ENCODE results near the gene MAD1L1. TPM values are rescaled to one million over a fixed set of nuclear protein-coding genes. Genes with fewer than 3 reads are reported as not detected.

Gene MAD1L1
- total and polyA plus RNA-seq, 5 donors from 2014 or later, result 225 to 380 (median 300) TPM

DNA sequence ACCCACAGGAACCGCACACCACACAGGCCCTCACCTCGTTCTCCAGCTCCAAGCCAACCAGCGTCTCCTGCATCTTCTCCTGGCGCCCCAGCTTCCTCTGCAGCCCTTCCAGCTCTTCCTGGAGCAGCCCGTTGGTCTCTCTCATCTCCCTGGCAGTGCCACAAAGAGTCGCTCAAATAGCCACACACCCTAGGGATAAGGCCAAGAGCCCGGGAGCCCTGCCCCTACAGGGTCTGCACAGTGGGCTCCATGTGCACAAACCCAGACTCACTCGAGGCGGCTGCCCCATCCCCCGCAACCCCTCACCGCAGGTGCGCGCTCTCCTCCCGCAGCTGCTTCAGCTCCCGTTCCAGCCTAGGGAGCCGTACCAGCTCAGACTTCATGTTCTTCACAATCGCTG, 16.9 kb downstream of the MAD1L1 start:
- H3K27ac Mint-ChIP-seq, result peak overlapping the region in 1 of 3 donors; percentile 15
- Histone ChIP-seq H3K27me3 (ENCODE audit: control insufficient read depth, insufficient read depth, low read length) (no peaks in the 10 kb centered on the region), H3K27ac (ENCODE audit: insufficient read depth, low read length, poor library complexity, severe bottlenecking) (no peak overlapping the region), H3K9me3 (ENCODE audit: control insufficient read depth in 2 of 2, low read length in 2 of 2) (no peaks in the 10 kb centered on the region), H3K4me3 (ENCODE audit: low read depth, low read length) (no peak overlapping the region), H3K4me1 (ENCODE audit: control insufficient read depth, insufficient read depth, low read length, poor library complexity, severe bottlenecking) (peaks cover 7% of the 10 kb centered on the region), H3K36me3 (ENCODE audit: control insufficient read depth, insufficient read depth, low read length) (peaks cover 50% of the 10 kb centered on the region)
- H3K9me3 Mint-ChIP-seq, result peaks cover 0 to 1% (median 0%) of the 10 kb centered on the region in 7 donors
- peaks cover 0 to 13% (median 5%) of the 10 kb centered on the region in 4 donors for H3K4me1 Mint-ChIP-seq
- H3K36me3 Mint-ChIP-seq, result peaks cover 28% of the 10 kb centered on the region
- ATAC-seq (ENCODE audit: low read depth in 2 of 2), result no peak
- no peaks in the 10 kb centered on the region for H3K27me3 Mint-ChIP-seq
- peak overlapping the region in 1 of 4 donors; percentile 8 for H3K4me3 Mint-ChIP-seq
- no peak for DNase-seq

DNA sequence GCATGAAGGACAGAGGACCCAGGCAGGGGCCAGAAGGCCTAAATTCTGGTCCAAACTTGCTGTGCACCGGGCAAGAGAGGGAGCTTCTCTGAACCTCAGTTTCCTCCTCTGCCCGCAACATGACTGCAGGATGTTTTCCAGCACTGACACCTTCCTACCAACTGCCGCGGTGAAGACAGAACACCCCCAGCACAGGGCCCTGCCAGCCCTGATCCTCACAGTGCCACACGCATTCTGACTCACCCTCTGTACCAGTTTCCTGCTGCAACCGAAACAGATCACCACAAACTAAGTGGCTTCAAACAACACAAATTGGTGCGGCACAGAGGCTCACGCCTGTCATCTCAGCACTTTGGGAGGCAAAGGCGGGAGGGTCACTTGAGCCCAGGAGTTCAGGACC, 18.1 kb downstream of the MAD1L1 start:
- peak overlapping the region in 1 of 3 donors; percentile 71 for H3K27ac Mint-ChIP-seq
- Histone ChIP-seq H3K4me1 (ENCODE audit: control insufficient read depth, insufficient read depth, low read length, poor library complexity, severe bottlenecking) (peaks cover 7% of the 10 kb centered on the region), H3K36me3 (ENCODE audit: control insufficient read depth, insufficient read depth, low read length) (peaks cover 50% of the 10 kb centered on the region), H3K27me3 (ENCODE audit: control insufficient read depth, insufficient read depth, low read length) (no peaks in the 10 kb centered on the region), H3K9me3 (ENCODE audit: control insufficient read depth in 2 of 2, low read length in 2 of 2) (no peaks in the 10 kb centered on the region), H3K4me3 (ENCODE audit: low read depth, low read length) (no peak overlapping the region), H3K27ac (ENCODE audit: insufficient read depth, low read length, poor library complexity, severe bottlenecking) (no peak overlapping the region)
- no peaks in the 10 kb centered on the region for H3K27me3 Mint-ChIP-seq
- peaks cover 0 to 13% (median 6%) of the 10 kb centered on the region in 4 donors for H3K4me1 Mint-ChIP-seq
- peaks cover 28% of the 10 kb centered on the region for H3K36me3 Mint-ChIP-seq
- DNase-seq (peak in 2 of 3 donors; percentile 6 to 78), ATAC-seq (ENCODE audit: low read depth in 2 of 2) (peak; percentile 66 to 77)
- peaks cover 0 to 1% (median 0%) of the 10 kb centered on the region in 7 donors for H3K9me3 Mint-ChIP-seq
- H3K4me3 Mint-ChIP-seq, result peak overlapping the region in 2 of 4 donors; percentile 38 to 54

DNA sequence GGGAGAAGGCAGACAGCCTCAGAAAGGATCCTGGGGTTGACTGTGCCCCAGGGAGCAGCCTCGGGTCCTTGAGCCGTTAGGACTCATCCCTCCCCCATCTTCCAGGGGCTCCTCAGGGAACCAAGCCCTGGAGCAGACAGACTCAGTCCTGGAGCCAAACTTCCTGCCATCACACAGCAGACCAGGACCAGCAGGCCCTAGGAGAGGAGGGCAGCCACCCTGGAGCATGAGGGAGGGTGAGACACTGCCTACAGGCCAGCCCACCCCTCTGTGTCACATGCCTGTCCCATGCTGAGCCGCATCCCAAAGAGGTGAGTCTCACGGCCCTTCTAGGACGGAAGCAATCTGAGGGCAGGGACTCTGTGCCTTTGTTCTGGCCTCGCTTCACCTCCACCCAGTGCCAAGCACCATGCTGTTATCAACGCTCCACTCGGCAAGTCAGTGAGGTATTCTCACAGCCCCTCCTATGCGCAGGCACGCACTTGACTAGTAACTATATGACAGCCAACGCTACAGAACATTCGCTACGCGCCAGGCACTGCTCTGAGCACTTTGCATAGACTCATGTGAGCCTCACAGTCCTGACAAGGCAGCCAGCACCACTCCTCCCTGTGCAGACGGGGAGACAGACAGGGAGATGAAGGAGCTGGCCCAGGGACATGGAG, 19.1 kb downstream of the MAD1L1 start:
- ATAC-seq (ENCODE audit: low read depth in 2 of 2) (no peak), DNase-seq (no peak)
- Histone ChIP-seq H3K27ac (ENCODE audit: insufficient read depth, low read length, poor library complexity, severe bottlenecking) (no peak overlapping the region), H3K4me1 (ENCODE audit: control insufficient read depth, insufficient read depth, low read length, poor library complexity, severe bottlenecking) (peaks cover 7% of the 10 kb centered on the region), H3K9me3 (ENCODE audit: control insufficient read depth in 2 of 2, low read length in 2 of 2) (no peaks in the 10 kb centered on the region), H3K4me3 (ENCODE audit: low read depth, low read length) (no peak overlapping the region), H3K27me3 (ENCODE audit: control insufficient read depth, insufficient read depth, low read length) (no peaks in the 10 kb centered on the region), H3K36me3 (ENCODE audit: control insufficient read depth, insufficient read depth, low read length) (peaks cover 51% of the 10 kb centered on the region)
- Mint-ChIP-seq H3K36me3 (peaks cover 31% of the 10 kb centered on the region), H3K9me3 (no peaks in the 10 kb centered on the region), H3K4me3 (no peak overlapping the region), H3K27ac (peak overlapping the region in 2 of 3 donors; percentile 64 to 65), H3K4me1 (peaks cover 0 to 13% (median 6%) of the 10 kb centered on the region in 4 donors), H3K27me3 (no peaks in the 10 kb centered on the region)

DNA sequence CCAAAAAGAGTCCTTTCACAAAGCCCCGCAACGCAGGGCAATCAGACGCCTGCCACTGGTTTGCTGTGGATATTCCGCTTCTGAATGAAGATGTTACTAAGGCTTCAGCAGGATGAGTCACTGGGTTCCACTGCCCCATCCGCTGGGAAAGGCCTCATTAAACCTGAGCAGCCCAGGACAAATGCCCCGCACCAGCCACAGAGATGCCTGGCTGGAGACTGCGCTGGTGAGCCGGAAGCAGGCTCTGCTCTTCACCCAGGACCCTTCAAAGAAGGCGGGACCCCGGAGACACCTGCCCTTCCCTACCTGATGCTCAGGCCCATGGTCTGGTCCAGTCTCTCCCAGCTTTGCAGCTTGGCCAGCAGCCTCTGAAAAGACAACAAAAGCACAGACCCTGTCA, 19.8 kb downstream of the MAD1L1 start:
- Histone ChIP-seq H3K27ac (ENCODE audit: insufficient read depth, low read length, poor library complexity, severe bottlenecking) (no peak overlapping the region), H3K4me3 (ENCODE audit: low read depth, low read length) (no peak overlapping the region), H3K4me1 (ENCODE audit: control insufficient read depth, insufficient read depth, low read length, poor library complexity, severe bottlenecking) (peaks cover 7% of the 10 kb centered on the region), H3K36me3 (ENCODE audit: control insufficient read depth, insufficient read depth, low read length) (peaks cover 56% of the 10 kb centered on the region), H3K9me3 (ENCODE audit: control insufficient read depth in 2 of 2, low read length in 2 of 2) (no peaks in the 10 kb centered on the region), H3K27me3 (ENCODE audit: control insufficient read depth, insufficient read depth, low read length) (no peaks in the 10 kb centered on the region)
- H3K4me1 Mint-ChIP-seq, result peaks cover 0 to 13% (median 6%) of the 10 kb centered on the region in 4 donors
- H3K27ac Mint-ChIP-seq, result no peak overlapping the region
- no peak for DNase-seq
- no peak overlapping the region for H3K4me3 Mint-ChIP-seq
- peaks cover 38% of the 10 kb centered on the region for H3K36me3 Mint-ChIP-seq
- no peak for ATAC-seq (ENCODE audit: low read depth in 2 of 2)
- no peaks in the 10 kb centered on the region for H3K27me3 Mint-ChIP-seq
- H3K9me3 Mint-ChIP-seq, result no peaks in the 10 kb centered on the region

DNA sequence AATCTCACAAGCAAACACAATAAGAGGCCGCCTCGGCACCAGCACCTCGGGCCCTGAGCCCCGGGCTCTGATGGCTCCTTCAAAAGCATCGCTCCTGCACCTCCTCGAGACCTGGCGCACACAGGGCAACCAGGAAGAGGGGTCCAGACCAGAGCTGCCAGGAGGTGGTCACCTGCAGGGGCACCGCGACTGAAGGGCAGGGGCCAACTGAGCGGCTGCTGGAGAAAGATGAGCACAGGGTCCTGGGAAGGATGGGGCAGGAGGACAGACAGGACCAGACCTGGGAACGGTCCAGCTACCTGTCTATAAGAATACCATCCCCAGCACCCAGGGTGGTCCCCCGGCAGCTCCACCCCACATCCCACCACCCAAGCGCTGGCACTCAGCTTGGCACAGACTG, 20.8 kb downstream of the MAD1L1 start:
- Histone ChIP-seq H3K4me1 (ENCODE audit: control insufficient read depth, insufficient read depth, low read length, poor library complexity, severe bottlenecking) (peaks cover 7% of the 10 kb centered on the region), H3K4me3 (ENCODE audit: low read depth, low read length) (no peak overlapping the region), H3K9me3 (ENCODE audit: control insufficient read depth in 2 of 2, low read length in 2 of 2) (no peaks in the 10 kb centered on the region), H3K27ac (ENCODE audit: insufficient read depth, low read length, poor library complexity, severe bottlenecking) (no peak overlapping the region), H3K36me3 (ENCODE audit: control insufficient read depth, insufficient read depth, low read length) (peaks cover 46% of the 10 kb centered on the region), H3K27me3 (ENCODE audit: control insufficient read depth, insufficient read depth, low read length) (no peaks in the 10 kb centered on the region)
- no peak overlapping the region for H3K27ac Mint-ChIP-seq
- peak overlapping the region in 1 of 4 donors; percentile 63 for H3K4me3 Mint-ChIP-seq
- peaks cover 41% of the 10 kb centered on the region for H3K36me3 Mint-ChIP-seq
- H3K4me1 Mint-ChIP-seq, result peaks cover 0 to 13% (median 5%) of the 10 kb centered on the region in 4 donors
- no peak for DNase-seq
- no peaks in the 10 kb centered on the region for H3K27me3 Mint-ChIP-seq
- no peak for ATAC-seq (ENCODE audit: low read depth in 2 of 2)
- H3K9me3 Mint-ChIP-seq, result no peaks in the 10 kb centered on the region

DNA sequence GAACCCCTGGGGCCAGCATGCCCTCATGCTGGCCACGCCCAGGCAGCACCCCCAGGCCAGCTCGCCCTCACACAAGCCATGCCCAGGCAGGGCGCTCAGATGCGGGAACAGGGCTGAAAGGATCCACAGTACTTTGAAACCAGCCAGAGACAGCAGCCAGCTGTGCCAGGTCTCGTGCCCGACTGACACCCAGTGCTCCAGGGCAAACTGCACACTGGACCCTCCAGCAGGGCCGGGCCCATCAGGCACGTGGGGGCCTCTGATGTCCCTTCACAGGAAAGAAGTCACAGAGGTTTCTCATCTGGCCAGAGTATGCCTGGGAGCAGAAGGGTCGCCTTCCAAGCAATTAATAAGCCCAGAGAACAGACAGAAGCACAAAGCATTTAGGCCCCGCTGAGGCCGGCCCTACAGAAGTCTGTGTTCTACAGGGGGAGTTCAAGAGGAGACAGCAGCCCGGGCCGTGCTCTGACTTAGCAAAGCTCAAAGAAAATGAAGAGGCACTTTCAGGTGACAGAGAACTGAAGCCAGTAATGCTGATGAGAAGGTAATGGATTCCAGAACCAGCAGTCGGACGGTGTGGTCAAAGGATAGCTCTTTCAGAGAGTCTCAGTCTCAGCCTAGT, 21.4 kb downstream of the MAD1L1 start:
- peaks cover 40% of the 10 kb centered on the region for H3K36me3 ChIP-seq (ENCODE audit: control insufficient read depth, insufficient read depth, low read length)
- peaks cover 7% of the 10 kb centered on the region for H3K4me1 ChIP-seq (ENCODE audit: control insufficient read depth, insufficient read depth, low read length, poor library complexity, severe bottlenecking)
- Mint-ChIP-seq H3K9me3 (no peaks in the 10 kb centered on the region), H3K27me3 (no peaks in the 10 kb centered on the region), H3K36me3 (peaks cover 41% of the 10 kb centered on the region), H3K27ac (no peak overlapping the region), H3K4me3 (peak overlapping the region in 1 of 4 donors; percentile 63), H3K4me1 (peaks cover 0 to 13% (median 5%) of the 10 kb centered on the region in 4 donors)
- no peaks in the 10 kb centered on the region for H3K27me3 ChIP-seq (ENCODE audit: control insufficient read depth, insufficient read depth, low read length)
- H3K4me3 ChIP-seq (ENCODE audit: low read depth, low read length), result no peak overlapping the region
- ATAC-seq (ENCODE audit: low read depth in 2 of 2) (no peak), DNase-seq (no peak)
- H3K27ac ChIP-seq (ENCODE audit: insufficient read depth, low read length, poor library complexity, severe bottlenecking), result no peak overlapping the region
- no peaks in the 10 kb centered on the region for H3K9me3 ChIP-seq (ENCODE audit: control insufficient read depth in 2 of 2, low read length in 2 of 2)

DNA sequence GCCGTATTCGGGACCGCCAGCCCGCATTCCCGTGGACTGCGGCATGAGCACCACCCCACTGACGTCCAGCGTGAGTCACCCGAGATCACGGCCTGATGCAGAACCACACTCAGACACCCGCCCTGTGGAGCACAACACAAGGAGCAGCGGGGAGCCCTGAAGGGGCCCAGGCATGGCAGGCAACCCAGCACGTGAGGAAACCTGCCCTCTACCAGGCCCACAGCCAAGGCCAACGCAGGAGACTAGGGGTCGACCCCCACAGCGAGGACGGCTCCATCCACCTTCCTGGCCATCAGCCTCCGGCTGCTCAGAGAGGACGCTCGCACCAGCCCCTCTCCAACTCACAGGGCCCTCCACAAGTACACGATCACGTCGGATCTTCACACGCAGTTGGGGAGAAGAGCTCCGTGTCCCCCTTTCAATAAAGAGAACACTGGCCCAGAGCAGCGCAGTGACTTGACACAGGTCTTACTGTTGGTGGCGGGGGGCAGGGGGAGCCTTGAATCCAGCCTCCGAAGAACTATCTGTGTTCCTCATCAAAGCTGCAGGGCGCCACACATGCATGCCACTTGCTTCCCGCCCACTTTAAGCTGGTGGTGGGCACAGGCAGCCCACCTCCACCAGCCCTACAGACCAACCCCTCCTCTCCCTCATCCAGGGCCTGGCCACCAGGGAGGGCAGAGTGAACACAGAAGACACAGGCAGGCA, 22.0 kb downstream of the MAD1L1 start:
- DNase-seq, result no peak

More for the DNA sequence above, 22.0 kb downstream of the MAD1L1 start:
- peaks cover 34% of the 10 kb centered on the region for H3K36me3 ChIP-seq (ENCODE audit: control insufficient read depth, insufficient read depth, low read length)
- H3K4me1 ChIP-seq (ENCODE audit: control insufficient read depth, insufficient read depth, low read length, poor library complexity, severe bottlenecking), result peaks cover 7% of the 10 kb centered on the region
- H3K9me3 Mint-ChIP-seq, result no peaks in the 10 kb centered on the region
- H3K27ac ChIP-seq (ENCODE audit: insufficient read depth, low read length, poor library complexity, severe bottlenecking), result no peak overlapping the region
- H3K27me3 ChIP-seq (ENCODE audit: control insufficient read depth, insufficient read depth, low read length), result no peaks in the 10 kb centered on the region
- no peak overlapping the region for H3K4me3 Mint-ChIP-seq
- no peak overlapping the region for H3K4me3 ChIP-seq (ENCODE audit: low read depth, low read length)
- no peak for ATAC-seq (ENCODE audit: low read depth in 2 of 2)
- peaks cover 35% of the 10 kb centered on the region for H3K36me3 Mint-ChIP-seq
- no peak overlapping the region for H3K27ac Mint-ChIP-seq
- H3K27me3 Mint-ChIP-seq, result no peaks in the 10 kb centered on the region
- peaks cover 0 to 13% (median 5%) of the 10 kb centered on the region in 4 donors for H3K4me1 Mint-ChIP-seq
- no peaks in the 10 kb centered on the region for H3K9me3 ChIP-seq (ENCODE audit: control insufficient read depth in 2 of 2, low read length in 2 of 2)
